Measurements from ENCODE around the gene ITGA2B.
A peak's percentile ranks its signal among the peaks of the same experiment; 100 is the strongest.
"Not testable (repeated sequence)": the region's sequence is repeated elsewhere in the genome, so short reads cannot be mapped to it uniquely, and the experiment has no call there.

The ITGA2B gene

GRCh38 chr17:44352828-44353671 lies 36.4 kb downstream of the ITGA2B start:
- DNase-seq (ENCODE audit: low read depth in 2 of 2, low spot score in 1 of 2) = no peak

GRCh38 chr17:44351961-44352827 lies 37.3 kb downstream of the ITGA2B start:
- DNase-seq (ENCODE audit: low read depth in 2 of 2, low spot score in 1 of 2) = no peak

GRCh38 chr17:44351464-44351863 lies 38.0 kb downstream of the ITGA2B start:
- DNase-seq (ENCODE audit: low read depth in 2 of 2, low spot score in 1 of 2) = no peak

GRCh38 chr17:44350733-44351226 lies 38.7 kb downstream of the ITGA2B start:
- peak; percentile 47 to 55 for DNase-seq (ENCODE audit: low read depth in 2 of 2, low spot score in 1 of 2)

GRCh38 chr17:44349553-44350070 lies 39.8 kb downstream of the ITGA2B start:
- DNase-seq (ENCODE audit: low read depth in 2 of 2, low spot score in 1 of 2) = no peak

- DNase-seq (ENCODE audit: low read depth in 2 of 2, low spot score in 1 of 2) = no peak
Measured at GRCh38 chr17:44348988-44349364, 40.5 kb downstream of the ITGA2B start.

- no peak for DNase-seq (ENCODE audit: low read depth in 2 of 2, low spot score in 1 of 2)
Measured at GRCh38 chr17:44348234-44348987, 41.0 kb downstream of the ITGA2B start.

- not testable (repeated sequence) for DNase-seq (ENCODE audit: low read depth in 2 of 2, low spot score in 1 of 2)
Measured at GRCh38 chr17:44347206-44348055, 42.0 kb downstream of the ITGA2B start.

GRCh38 chr17:44346064-44346844 lies 43.2 kb downstream of the ITGA2B start:
- no peak for DNase-seq (ENCODE audit: low read depth in 2 of 2, low spot score in 1 of 2)

- DNase-seq (ENCODE audit: low read depth in 2 of 2, low spot score in 1 of 2) = peak in 1 of 2 donors; percentile 20
Measured at GRCh38 chr17:44345454-44346026, 43.9 kb downstream of the ITGA2B start.

- peak; percentile 66 to 68 for DNase-seq (ENCODE audit: low read depth in 2 of 2, low spot score in 1 of 2)
Measured at GRCh38 chr17:44344939-44345453, 44.5 kb downstream of the ITGA2B start, which contains the start of gene GRN. Gene GRN (plus strand): TSS chr17:44345302. CDS start chr17:44349165, 3,863 bp downstream.

GRCh38 chr17:44343510-44344209 lies 45.8 kb downstream of the ITGA2B start:
- no peak for DNase-seq (ENCODE audit: low read depth in 2 of 2, low spot score in 1 of 2)

GRCh38 chr17:44340553-44340952 lies 48.9 kb downstream of the ITGA2B start:
- not testable (repeated sequence) for DNase-seq (ENCODE audit: low read depth in 2 of 2, low spot score in 1 of 2)

- no peak for DNase-seq (ENCODE audit: low read depth in 2 of 2, low spot score in 1 of 2)
Measured at GRCh38 chr17:44338702-44339101, 50.7 kb downstream of the ITGA2B start.

- no peak for DNase-seq (ENCODE audit: low read depth in 2 of 2, low spot score in 1 of 2)
Measured at GRCh38 chr17:44335968-44336367, 53.5 kb downstream of the ITGA2B start.

GRCh38 chr17:44335564-44335963 lies 53.9 kb downstream of the ITGA2B start:
- DNase-seq (ENCODE audit: low read depth in 2 of 2, low spot score in 1 of 2) = no peak

- no peak for DNase-seq (ENCODE audit: low read depth in 2 of 2, low spot score in 1 of 2)
Measured at GRCh38 chr17:44334727-44335126, 54.7 kb downstream of the ITGA2B start.

- DNase-seq (ENCODE audit: low read depth in 2 of 2, low spot score in 1 of 2) = no peak
Measured at GRCh38 chr17:44334315-44334714, 55.1 kb downstream of the ITGA2B start.
